DOHH2 (cell line): ENCODE results near the gene LYZL1.
"Not testable (repeated sequence)": the region's sequence is repeated elsewhere in the genome, so short reads cannot be mapped to it uniquely, and the experiment has no call there.

Source experiments
- H3F3A ChIP-seq: fragments of 200-600 bp; sonication (generic), shearing (Covaris generic); 2 replicates; pipeline ENCODE4 v1.6.0; 2016; ENCODE audit warnings: antibody characterized with exemption, mild to moderate bottlenecking; ENCODE audit not compliant: control insufficient read depth, insufficient read depth
- H3K27ac ChIP-seq: fragments of 200-600 bp; sonication (generic); 2 replicates; pipeline ENCODE4 v1.5.1; 2014; ENCODE audit warnings: low read depth, mild to moderate bottlenecking, low read length, moderate library complexity
- H3K27me3 ChIP-seq: fragments of 200-600 bp; sonication (generic); 2 replicates; pipeline ENCODE4 v1.6.1; 2014; ENCODE audit warnings: mild to moderate bottlenecking, low read length, mixed read lengths; ENCODE audit not compliant: control insufficient read depth
- H3K36me3 ChIP-seq: fragments of 200-600 bp; sonication (generic); 2 replicates; pipeline ENCODE4 v1.6.1; 2014; ENCODE audit warnings: mild to moderate bottlenecking, low read length, moderate library complexity, mixed read lengths; ENCODE audit not compliant: control insufficient read depth
- H3K4me1 ChIP-seq: fragments of 200-600 bp; sonication (generic); 2 replicates; pipeline ENCODE4 v1.6.1; 2014; ENCODE audit warnings: mild to moderate bottlenecking, low read length, mixed read lengths; ENCODE audit not compliant: control insufficient read depth
- H3K4me2 ChIP-seq: fragments of 200-600 bp; sonication (generic); 2 replicates; pipeline ENCODE4 v1.6.0; 2014; ENCODE audit warnings: mild to moderate bottlenecking, low read length, moderate library complexity
- H3K4me3 ChIP-seq: fragments of 200-600 bp; sonication (generic); 2 replicates; pipeline ENCODE4 v1.5.1; 2014; ENCODE audit warnings: mild to moderate bottlenecking, low read length, mixed read lengths
- H3K79me2 ChIP-seq: fragments of 200-600 bp; sonication (generic); 2 replicates; pipeline ENCODE4 v1.6.1; 2014; ENCODE audit warnings: mild to moderate bottlenecking, low read length, mixed read lengths; ENCODE audit not compliant: control insufficient read depth
- H3K9me2 ChIP-seq: fragments of 200-600 bp; sonication (generic); replicated peaks from 2 replicates; pipeline ENCODE4 v1.6.1; 2014; ENCODE audit warnings: mild to moderate bottlenecking, low read length, mixed read lengths; ENCODE audit not compliant: control insufficient read depth
- H3K9me3 ChIP-seq: fragments of 200-600 bp; sonication (generic); 2 replicates; pipeline ENCODE4 v1.6.1; 2014; ENCODE audit warnings: antibody characterized with exemption, low read length, mixed read lengths; ENCODE audit not compliant: control insufficient read depth, insufficient read depth
- H4K20me1 ChIP-seq: fragments of 200-600 bp; sonication (generic); 2 replicates; pipeline ENCODE4 v1.6.0; 2014; ENCODE audit warnings: low read depth, mild to moderate bottlenecking, antibody characterized with exemption, low read length, moderate library complexity; ENCODE audit not compliant: control insufficient read depth, insufficient read depth
- EZH2phosphoT487 ChIP-seq: fragments of 200-600 bp; sonication (generic); IDR thresholded peaks from 2 replicates; pipeline ENCODE4 v1.6.1; 2017; ENCODE audit warnings: borderline replicate concordance, mild to moderate bottlenecking, antibody characterized with exemption, low read length, moderate library complexity, mixed read lengths
- TF ChIP-seq, protein P1 (sequence below): fragments of 200-600 bp; sonication (generic); IDR thresholded peaks from one replicate; pipeline ENCODE4 v1.5.1; 2014; ENCODE audit warnings: antibody characterized with exemption, mild to moderate bottlenecking, low read depth, low read length; ENCODE audit not compliant: poor library complexity, severe bottlenecking

Gene LYZL1

DNA sequence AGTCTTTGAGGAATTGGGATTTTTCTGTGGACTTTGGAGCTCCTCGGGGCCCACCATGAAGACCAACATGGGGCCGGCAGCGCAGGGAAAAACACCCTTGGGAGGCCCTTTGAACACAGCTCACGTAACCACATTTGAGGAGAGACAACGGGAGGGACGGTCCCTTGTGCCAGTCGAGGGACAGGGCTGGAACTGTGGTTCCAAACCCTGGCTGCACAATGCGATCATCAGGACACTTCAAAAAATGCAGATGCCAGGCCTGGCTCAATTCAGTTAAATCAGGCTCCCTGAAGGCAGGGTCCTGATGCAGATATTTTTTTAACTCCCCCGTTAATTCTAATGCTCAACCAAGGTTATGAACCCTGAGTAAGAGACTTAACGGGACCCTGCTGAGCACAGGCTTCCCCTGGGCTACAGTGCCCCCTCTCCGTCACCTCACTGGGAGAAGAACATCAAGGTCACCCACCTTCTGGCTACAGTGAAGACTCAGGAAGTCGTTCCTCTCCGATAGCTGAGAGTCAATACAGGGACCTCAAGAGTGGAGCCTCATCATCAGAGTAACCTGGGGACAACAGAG is 30.4 kb downstream of the LYZL1 start:
- no peak overlapping the region for H3K4me2 ChIP-seq
- H3K36me3 ChIP-seq = no peaks in the 10 kb centered on the region
- no peak overlapping the region for H3K27ac ChIP-seq
- no peaks in the 10 kb centered on the region for H3K9me2 ChIP-seq
- H4K20me1 ChIP-seq = no peaks in the 10 kb centered on the region
- no peaks in the 10 kb centered on the region for H3F3A ChIP-seq
- H3K4me3 ChIP-seq = no peak overlapping the region
- H3K79me2 ChIP-seq = no peaks in the 10 kb centered on the region
- H3K27me3 ChIP-seq = no peaks in the 10 kb centered on the region
- TF ChIP-seq, protein P1, sequence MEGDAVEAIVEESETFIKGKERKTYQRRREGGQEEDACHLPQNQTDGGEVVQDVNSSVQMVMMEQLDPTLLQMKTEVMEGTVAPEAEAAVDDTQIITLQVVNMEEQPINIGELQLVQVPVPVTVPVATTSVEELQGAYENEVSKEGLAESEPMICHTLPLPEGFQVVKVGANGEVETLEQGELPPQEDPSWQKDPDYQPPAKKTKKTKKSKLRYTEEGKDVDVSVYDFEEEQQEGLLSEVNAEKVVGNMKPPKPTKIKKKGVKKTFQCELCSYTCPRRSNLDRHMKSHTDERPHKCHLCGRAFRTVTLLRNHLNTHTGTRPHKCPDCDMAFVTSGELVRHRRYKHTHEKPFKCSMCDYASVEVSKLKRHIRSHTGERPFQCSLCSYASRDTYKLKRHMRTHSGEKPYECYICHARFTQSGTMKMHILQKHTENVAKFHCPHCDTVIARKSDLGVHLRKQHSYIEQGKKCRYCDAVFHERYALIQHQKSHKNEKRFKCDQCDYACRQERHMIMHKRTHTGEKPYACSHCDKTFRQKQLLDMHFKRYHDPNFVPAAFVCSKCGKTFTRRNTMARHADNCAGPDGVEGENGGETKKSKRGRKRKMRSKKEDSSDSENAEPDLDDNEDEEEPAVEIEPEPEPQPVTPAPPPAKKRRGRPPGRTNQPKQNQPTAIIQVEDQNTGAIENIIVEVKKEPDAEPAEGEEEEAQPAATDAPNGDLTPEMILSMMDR = no peak
- no peak for TF ChIP-seq EZH2phosphoT487
- no peaks in the 10 kb centered on the region for H3K9me3 ChIP-seq
- no peaks in the 10 kb centered on the region for H3K4me1 ChIP-seq

GRCh38 chr10:29320680-29321121 is 31.8 kb downstream of the LYZL1 start:
- not testable (repeated sequence) for H3K9me2 ChIP-seq, H3K4me3 ChIP-seq, H3K27me3 ChIP-seq, H3K4me1 ChIP-seq, H3K9me3 ChIP-seq, H4K20me1 ChIP-seq, H3K79me2 ChIP-seq, H3K27ac ChIP-seq, H3K4me2 ChIP-seq, H3K36me3 ChIP-seq, H3F3A ChIP-seq

DNA sequence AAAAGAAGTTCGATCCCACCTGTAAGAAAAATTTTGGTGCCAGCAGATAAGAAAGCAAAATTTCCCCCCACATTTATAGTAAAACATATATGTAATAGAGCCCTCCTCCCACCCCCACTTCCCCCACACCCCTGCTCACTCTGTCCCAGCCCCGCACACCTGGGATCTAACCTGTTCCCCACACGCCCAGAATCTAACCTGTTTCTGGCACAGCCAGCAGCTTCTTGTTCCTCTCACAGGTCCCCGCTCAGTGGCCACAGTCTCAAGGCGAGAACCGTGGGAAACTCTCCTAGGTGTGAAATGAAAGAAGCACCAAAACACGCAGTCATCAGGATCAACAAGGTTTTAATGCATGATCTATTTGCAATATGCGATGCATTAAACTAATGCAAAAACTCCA is 32.8 kb downstream of the LYZL1 start:
- no peaks in the 10 kb centered on the region for H3K79me2 ChIP-seq
- TF ChIP-seq EZH2phosphoT487 = no peak
- TF ChIP-seq, protein P1 = no peak
- H3F3A ChIP-seq = no peaks in the 10 kb centered on the region
- H3K4me3 ChIP-seq = no peak overlapping the region
- H3K9me2 ChIP-seq = no peaks in the 10 kb centered on the region
- H3K4me1 ChIP-seq = no peaks in the 10 kb centered on the region
- H3K36me3 ChIP-seq = no peaks in the 10 kb centered on the region
- H3K4me2 ChIP-seq = no peak overlapping the region
- no peaks in the 10 kb centered on the region for H4K20me1 ChIP-seq
- H3K27ac ChIP-seq = no peak overlapping the region
- no peaks in the 10 kb centered on the region for H3K27me3 ChIP-seq
- H3K9me3 ChIP-seq = no peaks in the 10 kb centered on the region

- H3F3A ChIP-seq = no peaks in the 10 kb centered on the region
- no peaks in the 10 kb centered on the region for H4K20me1 ChIP-seq
- H3K27me3 ChIP-seq = no peaks in the 10 kb centered on the region
- no peaks in the 10 kb centered on the region for H3K9me2 ChIP-seq
- H3K36me3 ChIP-seq = no peaks in the 10 kb centered on the region
- H3K4me2 ChIP-seq = no peak overlapping the region
- H3K27ac ChIP-seq = no peak overlapping the region
- no peaks in the 10 kb centered on the region for H3K4me1 ChIP-seq
- H3K4me3 ChIP-seq = no peak overlapping the region
- no peaks in the 10 kb centered on the region for H3K79me2 ChIP-seq
- no peaks in the 10 kb centered on the region for H3K9me3 ChIP-seq
- no peak for TF ChIP-seq EZH2phosphoT487
- TF ChIP-seq, protein P1 = no peak
These were observed 34.0 kb downstream of the LYZL1 start for GRCh38 chr10:29322918-29323317.
